Stimulated activated CD4-positive, alpha-beta T cell treated with anti-CD3 and anti-CD28 coated beads, Interleukin-2, amount 100 ng/mL, for 24 hours (primary cell): ENCODE measurements around the gene KCTD18.
A peak's percentile ranks its signal among the peaks of the same experiment; 100 is the strongest.

Experiments
- DNase-seq, 2 donors: peaks; one replicate each; pipeline ENCODE4 v3.0.0-alpha.2; 2020

KCTD18 gene

GRCh38 chr2:200483729-200484198 lies 26.1 kb downstream of the KCTD18 start:
- DNase-seq, result peak in 1 of 2 donors; percentile 42

GRCh38 chr2:200482194-200482593 lies 27.7 kb downstream of the KCTD18 start:
- DNase-seq, result no peak

GRCh38 chr2:200479692-200480265 lies 30.1 kb downstream of the KCTD18 start:
- DNase-seq, result no peak

- no peak for DNase-seq
Observed at GRCh38 chr2:200477667-200478131, 32.2 kb downstream of the KCTD18 start.

GRCh38 chr2:200476836-200477235 lies 33.0 kb downstream of the KCTD18 start:
- no peak for DNase-seq

GRCh38 chr2:200475795-200476194 lies 34.1 kb downstream of the KCTD18 start:
- no peak for DNase-seq

- DNase-seq, result no peak
Observed at GRCh38 chr2:200472853-200473464, 36.9 kb downstream of the KCTD18 start.

- no peak for DNase-seq
Observed at GRCh38 chr2:200471928-200472645, 37.8 kb downstream of the KCTD18 start.

- DNase-seq, result peak; percentile 36 to 39
Observed at GRCh38 chr2:200471324-200471848, 38.5 kb downstream of the KCTD18 start.

- DNase-seq, result no peak
Observed at GRCh38 chr2:200470230-200470629, 39.6 kb downstream of the KCTD18 start.

GRCh38 chr2:200469708-200470211 lies 40.1 kb downstream of the KCTD18 start:
- DNase-seq, result no peak

- DNase-seq, result no peak
Observed at GRCh38 chr2:200467806-200468681, 41.8 kb downstream of the KCTD18 start.

- peak; percentile 32 to 52 for DNase-seq
Observed at GRCh38 chr2:200466425-200467418, 43.1 kb downstream of the KCTD18 start.

GRCh38 chr2:200463452-200463851 lies 46.4 kb downstream of the KCTD18 start:
- DNase-seq, result no peak

GRCh38 chr2:200461846-200462710 lies 47.8 kb downstream of the KCTD18 start:
- no peak for DNase-seq

- no peak for DNase-seq
Observed at GRCh38 chr2:200459101-200459500, 50.8 kb downstream of the KCTD18 start.

- DNase-seq, result no peak
Observed at GRCh38 chr2:200456567-200456966, 53.3 kb downstream of the KCTD18 start.

- DNase-seq, result peak; percentile 22 to 25
Observed at GRCh38 chr2:200455958-200456421, 53.9 kb downstream of the KCTD18 start.

- DNase-seq, result peak in 1 of 2 donors; percentile 6
Observed at GRCh38 chr2:200454927-200455801, 54.7 kb downstream of the KCTD18 start.
